GM23338 (cell line): ENCODE results near the gene TICAM2. TPM values are rescaled to one million over a fixed set of nuclear protein-coding genes. Genes with fewer than 3 reads are reported as not detected.

ENCODE experiments used
- ATAC-seq: fragments of 200-7000 bp; cut with Tn5 transposase; 3 replicates; pipeline ENCODE4 v1.9.1; 2020
- DNase-seq: peaks from one replicate; pipeline ENCODE4 v3.0.0-alpha.2; 2015; ENCODE audit warnings: low spot score
- H2AFZ ChIP-seq: fragments of 200-600 bp; sonication (generic); 2 replicates; pipeline ENCODE4 v1.8.0; 2016; ENCODE audit warnings: antibody characterized with exemption, mild to moderate bottlenecking, moderate library complexity
- H3F3A ChIP-seq: fragments of 200-600 bp; sonication (generic); replicated peaks from 2 replicates; pipeline ENCODE4 v1.8.0; 2017; ENCODE audit warnings: antibody characterized with exemption, mixed run types, low read depth
- H3K27ac ChIP-seq: fragments of 200-600 bp; sonication (generic); 2 replicates; pipeline ENCODE4 v1.6.1; 2016; ENCODE audit warnings: low read depth
- H3K27me3 ChIP-seq: fragments of 200-600 bp; sonication (generic); 2 replicates; pipeline ENCODE4 v1.8.0; 2016; ENCODE audit warnings: mild to moderate bottlenecking, mixed run types, moderate library complexity; ENCODE audit not compliant: insufficient read depth
- H3K36me3 ChIP-seq: fragments of 200-600 bp; sonication (generic); 2 replicates; pipeline ENCODE4 v1.8.0; 2016; ENCODE audit warnings: mild to moderate bottlenecking; ENCODE audit not compliant: insufficient read depth
- H3K4me1 ChIP-seq: fragments of 200-600 bp; sonication (generic); 2 replicates; pipeline ENCODE4 v1.8.0; 2016; ENCODE audit warnings: mild to moderate bottlenecking, moderate library complexity; ENCODE audit not compliant: insufficient read depth
- H3K4me2 ChIP-seq: fragments of 200-600 bp; sonication (generic); 2 replicates; pipeline ENCODE4 v1.7.1; 2017; ENCODE audit warnings: mixed run types
- H3K4me3 ChIP-seq: fragments of 200-600 bp; sonication (generic); 2 replicates; pipeline ENCODE4 v1.6.1; 2016; ENCODE audit warnings: mixed run types
- H3K79me2 ChIP-seq: fragments of 200-600 bp; sonication (generic); replicated peaks from 2 replicates; pipeline ENCODE4 v1.8.0; 2017; ENCODE audit warnings: mild to moderate bottlenecking; ENCODE audit not compliant: insufficient read depth
- H3K9me2 ChIP-seq: fragments of 200-600 bp; sonication (generic); 2 replicates; pipeline ENCODE4 v1.8.0; 2017; ENCODE audit not compliant: insufficient read depth
- H4K20me1 ChIP-seq: fragments of 200-600 bp; sonication (generic); replicated peaks from 2 replicates; pipeline ENCODE4 v1.8.0; 2017; ENCODE audit warnings: mild to moderate bottlenecking; ENCODE audit not compliant: insufficient read depth
- H3K27ac Mint-ChIP-seq: 2 replicates; pipeline ENCODE4 v1.8.0; 2020; ENCODE audit warnings: inconsistent platforms, mild to moderate bottlenecking, moderate library complexity, mixed read lengths
- H3K27me3 Mint-ChIP-seq: 3 replicates; pipeline ENCODE4 v1.8.0; 2022; ENCODE audit warnings: low read depth, mild to moderate bottlenecking, moderate library complexity, mixed read lengths, inconsistent platforms; ENCODE audit not compliant: insufficient read depth, poor library complexity
- H3K36me3 Mint-ChIP-seq: 3 replicates; pipeline ENCODE4 v1.8.0; 2021; ENCODE audit warnings: low read depth, mild to moderate bottlenecking, inconsistent platforms, moderate library complexity, mixed read lengths
- H3K4me1 Mint-ChIP-seq: 3 replicates; pipeline ENCODE4 v1.8.0; 2020; ENCODE audit warnings: mild to moderate bottlenecking, inconsistent platforms, mixed read lengths
- H3K4me3 Mint-ChIP-seq: 3 replicates; pipeline ENCODE4 v1.8.0; 2021; ENCODE audit warnings: moderate library complexity, mild to moderate bottlenecking, inconsistent platforms, mixed read lengths
- H3K9me3 Mint-ChIP-seq: 3 replicates; pipeline ENCODE4 v1.8.0; 2020; ENCODE audit warnings: moderate library complexity, mild to moderate bottlenecking, inconsistent platforms, mixed read lengths
- CREB1 ChIP-seq: fragments of 250-450 bp; sonication (Bioruptor Pico); IDR thresholded peaks from 2 replicates; pipeline ENCODE4 v1.5.0; 2020; ENCODE audit warnings: low read depth, mild to moderate bottlenecking, moderate library complexity
- CTCF ChIP-seq, 2 experiments: fragments of 200-600 bp in 1 of 2; sonication (generic) in 1 of 2; conservative IDR thresholded peaks; 2 replicates each; pipeline versions ENCODE4 v1.5.1 to v1.6.1; 2016 to 2017; ENCODE audit warnings: antibody characterized with exemption in 2 of 2, low read depth in 2 of 2, mild to moderate bottlenecking in 2 of 2, moderate library complexity in 1 of 2
- EZH2 ChIP-seq: fragments of 200-600 bp; sonication (generic); IDR thresholded peaks from one replicate; pipeline ENCODE4 v1.8.0; 2017; ENCODE audit warnings: antibody characterized with exemption, mild to moderate bottlenecking, low read depth; ENCODE audit not compliant: unreplicated experiment
- EZH2phosphoT487 ChIP-seq: fragments of 200-600 bp; sonication (generic); IDR thresholded peaks from one replicate; pipeline ENCODE4 v1.8.1; 2018; ENCODE audit warnings: antibody characterized with exemption; ENCODE audit not compliant: unreplicated experiment
- JUNB ChIP-seq: IDR thresholded peaks from one replicate; pipeline ENCODE4 v1.6.1; 2016; ENCODE audit warnings: antibody characterized with exemption; ENCODE audit not compliant: unreplicated experiment
- NANOG ChIP-seq: IDR thresholded peaks from 2 replicates; pipeline ENCODE4 v1.6.1; 2016; ENCODE audit warnings: antibody characterized with exemption, borderline replicate concordance
- POLR2AphosphoS5 ChIP-seq: IDR thresholded peaks from 2 replicates; pipeline ENCODE4 v1.6.1; 2016; ENCODE audit warnings: antibody characterized with exemption, low read depth
- REST ChIP-seq: IDR thresholded peaks from one replicate; pipeline ENCODE4 v1.6.1; 2018; ENCODE audit warnings: antibody characterized with exemption; ENCODE audit not compliant: unreplicated experiment
- STAT1 ChIP-seq: IDR thresholded peaks from one replicate; pipeline ENCODE4 v1.6.1; 2016; ENCODE audit warnings: antibody characterized with exemption; ENCODE audit not compliant: unreplicated experiment
- ZNF114 ChIP-seq: fragments of 250-450 bp; sonication (Bioruptor Pico); IDR thresholded peaks from 2 replicates; pipeline ENCODE4 v1.5.0; 2020; ENCODE audit warnings: mild to moderate bottlenecking, moderate library complexity
- ZNF331 ChIP-seq: fragments of 250-450 bp; sonication (Bioruptor Pico); IDR thresholded peaks from 2 replicates; pipeline ENCODE4 v1.5.0; 2020; ENCODE audit warnings: low read depth, mild to moderate bottlenecking, moderate library complexity
- polyA plus RNA-seq: library from polyadenylated mRNA; unstranded; fragments of >200 nt; fragmentation: Nextera tagmentation; extraction: Ambion mirVana; gene quantifications from 2 replicates; pipeline ENCODE4 v1.2.1, GENCODE V29; 2016
- total RNA-seq: library from RNA; depleted of rRNA; stranded (reverse); fragments of >200 nt; shearing (Covaris generic); gene quantifications from 2 replicates; pipeline ENCODE4 v1.2.3, GENCODE V29; 2014
- TF ChIP-seq, protein P1 (sequence below): fragments of 250-450 bp; sonication (Bioruptor Pico); IDR thresholded peaks from 2 replicates; pipeline ENCODE4 v1.5.0; 2020; ENCODE audit warnings: mild to moderate bottlenecking, moderate library complexity
- TF ChIP-seq, protein P2 (sequence below): IDR thresholded peaks from 2 replicates; pipeline ENCODE4 v1.6.1; 2016; ENCODE audit warnings: antibody characterized with exemption

TICAM2 gene
- total and polyA plus RNA-seq, 2 experiments from 2014 or later: 1.0 TPM; not detected in 1

DNA sequence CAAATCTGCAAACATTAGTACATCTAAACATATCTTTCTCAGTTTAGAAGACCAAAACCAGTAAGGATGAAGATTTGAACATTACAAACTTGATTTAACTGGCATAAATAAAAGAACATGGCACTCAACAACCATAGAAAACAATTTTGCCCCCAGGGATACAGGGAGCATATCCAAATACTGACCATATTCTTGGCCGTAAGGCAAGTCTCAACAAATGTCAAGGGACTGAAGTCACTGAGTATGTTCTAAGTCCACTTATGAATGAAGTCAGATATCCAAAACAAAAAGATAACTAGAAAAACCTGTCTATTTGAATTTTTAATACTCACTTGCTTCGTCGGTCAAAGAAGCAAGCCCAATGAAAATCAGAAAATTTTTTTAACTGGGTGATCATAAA, 71.9 kb downstream of the TICAM2 start:
- no peak overlapping the region for H3K27ac Mint-ChIP-seq
- peaks cover 6% of the 10 kb centered on the region; the same call in 1 of the 2 replicates for H4K20me1 ChIP-seq
- 0 out of 2 replicates have a peak, but pooled peaks cover 3% of the 10 kb centered on the region for H3K4me1 ChIP-seq
- H3K4me1 Mint-ChIP-seq: peaks cover 22% of the 10 kb centered on the region
- no peaks in the 10 kb centered on the region for H3K27me3 Mint-ChIP-seq
- no peak overlapping the region for H3K4me3 ChIP-seq
- no peaks in the 10 kb centered on the region for H3K9me2 ChIP-seq
- H3K4me3 Mint-ChIP-seq: no peak overlapping the region
- no peak overlapping the region for H2AFZ ChIP-seq
- no peaks in the 10 kb centered on the region for H3K9me3 Mint-ChIP-seq
- H3K36me3 Mint-ChIP-seq: peaks cover 8% of the 10 kb centered on the region
- H3K27me3 ChIP-seq: no peaks in the 10 kb centered on the region
- DNase-seq (no peak), ATAC-seq (no peak)
- H3K27ac ChIP-seq: no peak overlapping the region
- H3K4me2 ChIP-seq: no peak overlapping the region
- no peaks in the 10 kb centered on the region for H3F3A ChIP-seq
- TF ChIP-seq CTCF (conservative IDR thresholded peaks at IDR 0.05; ENCODE audit: low read depth in 2 of 2) (no peak), ZNF114 (CRISPR knock-in tag) (no peak), EZH2 (no peak), REST (no peak), POLR2AphosphoS5 (no peak), ZNF331 (no peak), JUNB (no peak), STAT1 (no peak), NANOG (no peak), EZH2phosphoT487 (no peak), CREB1 (CRISPR knock-in tag) (no peak)
- TF ChIP-seq, protein P1, sequence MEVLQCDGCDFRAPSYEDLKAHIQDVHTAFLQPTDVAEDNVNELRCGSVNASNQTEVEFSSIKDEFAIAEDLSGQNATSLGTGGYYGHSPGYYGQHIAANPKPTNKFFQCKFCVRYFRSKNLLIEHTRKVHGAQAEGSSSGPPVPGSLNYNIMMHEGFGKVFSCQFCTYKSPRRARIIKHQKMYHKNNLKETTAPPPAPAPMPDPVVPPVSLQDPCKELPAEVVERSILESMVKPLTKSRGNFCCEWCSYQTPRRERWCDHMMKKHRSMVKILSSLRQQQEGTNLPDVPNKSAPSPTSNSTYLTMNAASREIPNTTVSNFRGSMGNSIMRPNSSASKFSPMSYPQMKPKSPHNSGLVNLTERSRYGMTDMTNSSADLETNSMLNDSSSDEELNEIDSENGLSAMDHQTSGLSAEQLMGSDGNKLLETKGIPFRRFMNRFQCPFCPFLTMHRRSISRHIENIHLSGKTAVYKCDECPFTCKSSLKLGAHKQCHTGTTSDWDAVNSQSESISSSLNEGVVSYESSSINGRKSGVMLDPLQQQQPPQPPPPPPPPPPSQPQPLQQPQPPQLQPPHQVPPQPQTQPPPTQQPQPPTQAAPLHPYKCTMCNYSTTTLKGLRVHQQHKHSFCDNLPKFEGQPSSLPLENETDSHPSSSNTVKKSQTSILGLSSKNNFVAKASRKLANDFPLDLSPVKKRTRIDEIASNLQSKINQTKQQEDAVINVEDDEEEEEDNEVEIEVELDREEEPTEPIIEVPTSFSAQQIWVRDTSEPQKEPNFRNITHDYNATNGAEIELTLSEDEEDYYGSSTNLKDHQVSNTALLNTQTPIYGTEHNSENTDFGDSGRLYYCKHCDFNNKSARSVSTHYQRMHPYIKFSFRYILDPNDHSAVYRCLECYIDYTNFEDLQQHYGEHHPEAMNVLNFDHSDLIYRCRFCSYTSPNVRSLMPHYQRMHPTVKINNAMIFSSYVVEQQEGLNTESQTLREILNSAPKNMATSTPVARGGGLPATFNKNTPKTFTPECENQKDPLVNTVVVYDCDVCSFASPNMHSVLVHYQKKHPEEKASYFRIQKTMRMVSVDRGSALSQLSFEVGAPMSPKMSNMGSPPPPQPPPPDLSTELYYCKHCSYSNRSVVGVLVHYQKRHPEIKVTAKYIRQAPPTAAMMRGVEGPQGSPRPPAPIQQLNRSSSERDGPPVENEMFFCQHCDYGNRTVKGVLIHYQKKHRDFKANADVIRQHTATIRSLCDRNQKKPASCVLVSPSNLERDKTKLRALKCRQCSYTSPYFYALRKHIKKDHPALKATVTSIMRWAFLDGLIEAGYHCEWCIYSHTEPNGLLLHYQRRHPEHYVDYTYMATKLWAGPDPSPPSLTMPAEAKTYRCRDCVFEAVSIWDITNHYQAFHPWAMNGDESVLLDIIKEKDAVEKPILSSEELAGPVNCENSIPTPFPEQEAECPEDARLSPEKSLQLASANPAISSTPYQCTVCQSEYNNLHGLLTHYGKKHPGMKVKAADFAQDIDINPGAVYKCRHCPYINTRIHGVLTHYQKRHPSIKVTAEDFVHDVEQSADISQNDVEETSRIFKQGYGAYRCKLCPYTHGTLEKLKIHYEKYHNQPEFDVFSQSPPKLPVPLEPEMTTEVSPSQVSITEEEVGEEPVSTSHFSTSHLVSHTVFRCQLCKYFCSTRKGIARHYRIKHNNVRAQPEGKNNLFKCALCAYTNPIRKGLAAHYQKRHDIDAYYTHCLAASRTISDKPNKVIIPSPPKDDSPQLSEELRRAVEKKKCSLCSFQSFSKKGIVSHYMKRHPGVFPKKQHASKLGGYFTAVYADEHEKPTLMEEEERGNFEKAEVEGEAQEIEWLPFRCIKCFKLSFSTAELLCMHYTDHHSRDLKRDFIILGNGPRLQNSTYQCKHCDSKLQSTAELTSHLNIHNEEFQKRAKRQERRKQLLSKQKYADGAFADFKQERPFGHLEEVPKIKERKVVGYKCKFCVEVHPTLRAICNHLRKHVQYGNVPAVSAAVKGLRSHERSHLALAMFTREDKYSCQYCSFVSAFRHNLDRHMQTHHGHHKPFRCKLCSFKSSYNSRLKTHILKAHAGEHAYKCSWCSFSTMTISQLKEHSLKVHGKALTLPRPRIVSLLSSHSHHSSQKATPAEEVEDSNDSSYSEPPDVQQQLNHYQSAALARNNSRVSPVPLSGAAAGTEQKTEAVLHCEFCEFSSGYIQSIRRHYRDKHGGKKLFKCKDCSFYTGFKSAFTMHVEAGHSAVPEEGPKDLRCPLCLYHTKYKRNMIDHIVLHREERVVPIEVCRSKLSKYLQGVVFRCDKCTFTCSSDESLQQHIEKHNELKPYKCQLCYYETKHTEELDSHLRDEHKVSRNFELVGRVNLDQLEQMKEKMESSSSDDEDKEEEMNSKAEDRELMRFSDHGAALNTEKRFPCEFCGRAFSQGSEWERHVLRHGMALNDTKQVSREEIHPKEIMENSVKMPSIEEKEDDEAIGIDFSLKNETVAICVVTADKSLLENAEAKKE (CRISPR knock-in tag): no peak
- TF ChIP-seq, protein P2, sequence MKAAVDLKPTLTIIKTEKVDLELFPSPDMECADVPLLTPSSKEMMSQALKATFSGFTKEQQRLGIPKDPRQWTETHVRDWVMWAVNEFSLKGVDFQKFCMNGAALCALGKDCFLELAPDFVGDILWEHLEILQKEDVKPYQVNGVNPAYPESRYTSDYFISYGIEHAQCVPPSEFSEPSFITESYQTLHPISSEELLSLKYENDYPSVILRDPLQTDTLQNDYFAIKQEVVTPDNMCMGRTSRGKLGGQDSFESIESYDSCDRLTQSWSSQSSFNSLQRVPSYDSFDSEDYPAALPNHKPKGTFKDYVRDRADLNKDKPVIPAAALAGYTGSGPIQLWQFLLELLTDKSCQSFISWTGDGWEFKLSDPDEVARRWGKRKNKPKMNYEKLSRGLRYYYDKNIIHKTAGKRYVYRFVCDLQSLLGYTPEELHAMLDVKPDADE: no peak
- no peaks in the 10 kb centered on the region for H3K36me3 ChIP-seq
- peaks cover 92% of the 10 kb centered on the region for H3K79me2 ChIP-seq
